Activated gamma-delta T cell treated with Interleukin-2 at 50 U/mL for 16 hours (primary cell): ENCODE measurements around the gene ADAMTSL3.

Source experiments
- DNase-seq: peaks from one replicate; pipeline ENCODE4 v3.0.0-alpha.2; 2020

ADAMTSL3 gene, protein sequence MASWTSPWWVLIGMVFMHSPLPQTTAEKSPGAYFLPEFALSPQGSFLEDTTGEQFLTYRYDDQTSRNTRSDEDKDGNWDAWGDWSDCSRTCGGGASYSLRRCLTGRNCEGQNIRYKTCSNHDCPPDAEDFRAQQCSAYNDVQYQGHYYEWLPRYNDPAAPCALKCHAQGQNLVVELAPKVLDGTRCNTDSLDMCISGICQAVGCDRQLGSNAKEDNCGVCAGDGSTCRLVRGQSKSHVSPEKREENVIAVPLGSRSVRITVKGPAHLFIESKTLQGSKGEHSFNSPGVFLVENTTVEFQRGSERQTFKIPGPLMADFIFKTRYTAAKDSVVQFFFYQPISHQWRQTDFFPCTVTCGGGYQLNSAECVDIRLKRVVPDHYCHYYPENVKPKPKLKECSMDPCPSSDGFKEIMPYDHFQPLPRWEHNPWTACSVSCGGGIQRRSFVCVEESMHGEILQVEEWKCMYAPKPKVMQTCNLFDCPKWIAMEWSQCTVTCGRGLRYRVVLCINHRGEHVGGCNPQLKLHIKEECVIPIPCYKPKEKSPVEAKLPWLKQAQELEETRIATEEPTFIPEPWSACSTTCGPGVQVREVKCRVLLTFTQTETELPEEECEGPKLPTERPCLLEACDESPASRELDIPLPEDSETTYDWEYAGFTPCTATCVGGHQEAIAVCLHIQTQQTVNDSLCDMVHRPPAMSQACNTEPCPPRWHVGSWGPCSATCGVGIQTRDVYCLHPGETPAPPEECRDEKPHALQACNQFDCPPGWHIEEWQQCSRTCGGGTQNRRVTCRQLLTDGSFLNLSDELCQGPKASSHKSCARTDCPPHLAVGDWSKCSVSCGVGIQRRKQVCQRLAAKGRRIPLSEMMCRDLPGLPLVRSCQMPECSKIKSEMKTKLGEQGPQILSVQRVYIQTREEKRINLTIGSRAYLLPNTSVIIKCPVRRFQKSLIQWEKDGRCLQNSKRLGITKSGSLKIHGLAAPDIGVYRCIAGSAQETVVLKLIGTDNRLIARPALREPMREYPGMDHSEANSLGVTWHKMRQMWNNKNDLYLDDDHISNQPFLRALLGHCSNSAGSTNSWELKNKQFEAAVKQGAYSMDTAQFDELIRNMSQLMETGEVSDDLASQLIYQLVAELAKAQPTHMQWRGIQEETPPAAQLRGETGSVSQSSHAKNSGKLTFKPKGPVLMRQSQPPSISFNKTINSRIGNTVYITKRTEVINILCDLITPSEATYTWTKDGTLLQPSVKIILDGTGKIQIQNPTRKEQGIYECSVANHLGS (N-terminal part only)

DNA sequence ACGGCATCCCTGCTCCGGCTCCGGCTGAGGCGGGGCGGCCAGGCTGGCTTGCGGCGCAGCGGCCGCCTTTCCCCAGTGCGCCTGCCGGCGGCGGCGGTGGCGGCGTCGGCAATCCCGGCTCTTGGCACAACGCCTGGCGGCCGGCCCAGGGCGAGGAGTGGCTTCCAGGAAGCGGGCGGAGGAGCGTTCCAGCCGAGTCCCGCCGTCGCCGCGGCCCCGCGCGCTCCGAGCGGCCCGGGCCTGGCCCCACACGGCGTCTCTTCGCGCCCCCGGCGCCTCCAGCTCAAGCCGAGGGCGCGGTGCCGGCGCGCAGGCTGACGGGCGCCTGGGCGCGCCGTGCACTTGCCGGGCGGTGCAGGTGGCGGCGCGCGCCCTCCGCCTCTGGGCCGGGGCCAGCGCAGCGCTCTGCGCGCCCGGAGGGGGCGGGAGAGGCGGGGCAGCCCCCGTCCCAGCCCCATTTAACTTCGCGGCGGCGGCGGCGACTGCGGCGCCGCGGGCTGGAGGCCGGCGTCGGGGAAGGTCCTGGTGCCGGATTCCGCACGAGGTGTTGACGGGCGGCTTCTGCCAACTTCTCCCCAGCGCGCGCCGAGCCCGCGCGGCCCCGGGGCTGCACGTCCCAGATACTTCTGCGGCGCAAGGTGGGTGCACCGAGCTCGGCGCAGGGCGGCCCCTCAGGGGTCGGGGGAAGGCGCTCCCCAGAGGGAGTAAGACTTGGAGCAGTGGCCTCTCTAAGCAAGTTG, at the start of gene ADAMTSL3:
Gene ADAMTSL3, plus strand, starts transcription at position 485 of the 740 bp plus-strand sequence. CDS start 1,639 bp downstream, outside the sequence.
- DNase-seq: no peak

DNA sequence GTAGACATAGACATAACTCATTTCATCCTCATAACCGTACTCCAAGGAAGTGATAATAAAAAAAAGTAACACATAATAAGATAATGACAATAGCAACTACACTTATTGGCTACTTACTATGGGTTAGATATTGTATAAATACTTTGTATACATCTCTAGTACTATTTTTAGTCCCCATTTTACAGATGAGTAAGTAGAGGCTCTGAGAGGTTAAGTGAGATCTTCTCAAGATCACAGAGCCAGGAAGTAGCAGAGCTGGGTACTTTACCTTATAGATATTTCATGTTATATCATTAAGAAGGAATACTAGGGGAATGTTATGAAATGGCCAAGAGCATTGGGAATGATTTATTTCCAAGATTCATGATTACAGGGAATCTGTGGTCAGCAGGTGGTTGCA, 49.4 kb upstream of the ADAMTSL3 start:
- DNase-seq: no peak

DNA sequence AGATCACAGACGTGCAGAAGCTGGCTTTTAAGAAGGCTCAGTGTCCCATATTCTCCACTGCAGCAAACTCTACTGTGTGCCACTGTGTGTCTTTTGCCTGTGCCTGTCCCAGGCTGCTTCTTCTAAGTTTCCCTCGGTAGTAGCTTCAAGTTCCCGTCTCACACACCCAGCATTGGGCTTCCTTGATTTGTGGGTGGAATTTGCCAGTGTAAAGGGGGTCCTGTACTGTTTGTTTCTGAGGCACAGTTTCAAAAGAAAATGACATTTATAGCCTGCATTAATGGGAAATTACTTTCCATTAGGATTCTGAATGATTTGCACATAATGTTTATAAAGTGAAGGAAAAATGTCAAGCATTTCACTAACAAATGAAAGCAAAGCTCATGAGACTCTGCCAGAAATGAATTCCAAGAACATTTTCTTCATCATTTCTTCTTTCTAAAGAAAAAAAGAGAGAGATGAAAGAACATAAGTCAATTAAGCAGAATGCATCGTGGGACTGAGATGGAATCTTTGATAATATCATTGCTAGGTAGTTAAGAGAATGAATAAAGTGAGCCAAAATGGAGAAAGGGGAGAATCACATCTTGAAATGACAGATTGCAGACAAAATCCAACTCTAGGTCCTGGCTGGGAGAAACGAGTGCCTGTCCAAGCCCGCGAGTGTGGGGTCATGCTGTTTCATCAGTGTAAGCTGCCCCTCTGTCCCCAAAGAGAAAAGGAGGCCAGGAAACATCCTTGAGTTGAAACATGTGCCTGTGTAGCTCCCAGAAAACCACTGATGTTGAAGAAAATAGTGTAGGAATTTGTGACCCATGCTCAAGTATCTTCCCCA, 48.6 kb upstream of the ADAMTSL3 start:
- no peak for DNase-seq

DNA sequence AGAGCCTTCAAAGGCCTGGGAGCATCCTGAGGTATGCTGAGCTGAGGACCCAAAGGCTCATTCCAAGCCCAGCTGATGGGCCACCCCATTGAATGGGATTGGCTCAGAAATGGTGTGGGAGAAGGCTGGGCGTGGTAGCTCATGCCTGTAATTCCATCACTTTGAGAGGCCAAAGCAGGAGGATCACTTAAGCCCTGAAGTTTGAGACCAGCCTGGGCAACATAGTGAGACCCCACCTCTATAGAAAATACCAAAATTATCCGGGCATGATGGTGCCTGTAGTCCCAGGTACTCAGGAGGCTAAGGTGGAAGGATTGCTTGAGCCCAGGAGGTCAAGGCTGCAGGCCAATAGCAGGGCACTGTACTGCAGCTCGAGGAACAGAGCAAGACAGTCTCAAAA, 43.8 kb upstream of the ADAMTSL3 start:
- no peak for DNase-seq

DNA sequence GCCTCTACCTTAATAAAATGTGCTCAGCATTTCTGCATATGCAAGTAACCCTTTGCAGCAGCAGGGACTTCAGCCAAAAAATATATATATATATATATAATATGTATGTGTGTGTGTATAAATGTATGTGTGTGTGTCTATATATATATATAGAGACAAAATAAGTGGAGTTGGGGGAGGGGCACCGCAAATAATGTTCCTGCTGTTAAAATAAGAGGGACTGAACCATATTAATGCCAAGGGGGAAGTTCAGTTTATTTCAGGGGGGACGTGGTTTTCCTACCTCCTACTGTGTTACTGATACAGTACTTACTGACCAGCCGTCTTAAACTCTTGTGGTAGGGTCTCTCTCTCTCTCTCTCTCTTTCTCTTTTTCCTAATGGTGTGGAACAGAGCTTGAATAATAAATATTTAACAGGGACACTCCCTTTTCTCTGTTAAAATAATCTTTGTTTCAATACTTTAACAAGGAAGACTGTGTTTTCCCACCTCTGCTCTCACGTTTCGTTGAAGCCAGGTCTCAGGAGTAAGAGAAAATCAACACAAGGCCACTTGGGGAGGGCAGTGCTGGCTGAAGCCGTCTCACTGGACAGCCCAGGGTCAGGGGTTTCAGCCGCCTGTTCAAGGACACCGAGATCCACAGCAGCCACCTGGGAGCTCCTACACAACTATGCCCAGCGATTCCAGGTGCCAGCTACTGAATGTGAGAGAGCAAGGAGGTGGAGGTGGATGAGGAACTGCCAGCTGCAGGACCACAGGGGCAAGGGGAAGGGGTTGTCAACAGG, 42.8 kb upstream of the ADAMTSL3 start:
- no peak for DNase-seq

DNA sequence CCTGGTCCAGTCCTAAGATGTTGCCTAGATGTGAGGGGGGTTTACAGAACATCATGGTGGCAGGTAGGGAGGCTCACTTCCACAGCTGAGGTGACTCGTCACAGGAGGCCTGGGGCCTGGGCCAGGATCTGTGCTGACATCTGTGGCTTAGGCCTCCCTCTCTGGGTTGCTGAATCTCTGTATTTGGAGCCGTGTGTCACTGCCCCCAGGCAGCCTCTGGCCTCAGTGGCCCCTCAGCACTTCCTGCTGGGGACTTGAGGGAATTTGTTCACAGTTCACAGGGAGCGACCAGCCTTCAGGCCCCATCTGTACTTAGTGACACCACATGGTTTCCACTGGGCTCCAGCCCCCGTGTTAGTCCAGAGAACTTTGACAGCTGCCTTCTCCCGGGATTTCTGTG, 41.7 kb upstream of the ADAMTSL3 start:
- no peak for DNase-seq

DNA sequence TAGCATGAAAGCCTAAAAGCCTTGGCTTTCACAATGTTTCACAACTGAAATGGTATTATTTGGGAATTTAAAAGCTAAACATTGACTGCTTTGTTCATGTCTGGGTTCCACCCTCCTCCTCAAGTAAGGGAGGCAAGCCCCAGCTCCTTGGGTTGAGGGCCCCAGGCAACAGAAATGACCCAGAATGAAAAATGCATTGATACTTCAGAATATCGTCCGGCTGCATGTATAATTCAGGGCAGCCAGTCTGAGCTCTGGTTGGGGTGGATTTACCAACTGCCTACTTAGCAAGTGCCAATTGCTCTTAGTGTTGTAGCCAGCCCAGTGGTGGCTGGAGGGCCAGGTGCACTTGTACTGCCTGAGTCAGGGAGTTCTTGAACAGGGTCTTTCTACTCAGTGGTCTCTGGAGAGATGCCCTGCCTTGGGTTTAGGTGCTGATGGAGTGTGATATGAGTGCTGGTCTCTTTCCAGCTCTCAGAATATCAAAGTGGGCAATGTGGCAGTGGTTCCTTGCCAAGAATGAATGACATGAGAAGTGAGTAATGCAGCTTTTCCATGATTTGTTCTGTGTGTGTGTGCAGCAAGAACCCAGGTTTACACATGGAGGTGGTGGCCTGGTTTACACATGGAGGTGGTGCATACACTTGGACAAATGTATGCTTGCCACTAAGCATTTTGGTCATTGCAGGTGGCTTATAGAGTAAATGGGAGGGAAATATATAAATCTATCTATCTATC, 40.9 kb upstream of the ADAMTSL3 start:
- DNase-seq: no peak

DNA sequence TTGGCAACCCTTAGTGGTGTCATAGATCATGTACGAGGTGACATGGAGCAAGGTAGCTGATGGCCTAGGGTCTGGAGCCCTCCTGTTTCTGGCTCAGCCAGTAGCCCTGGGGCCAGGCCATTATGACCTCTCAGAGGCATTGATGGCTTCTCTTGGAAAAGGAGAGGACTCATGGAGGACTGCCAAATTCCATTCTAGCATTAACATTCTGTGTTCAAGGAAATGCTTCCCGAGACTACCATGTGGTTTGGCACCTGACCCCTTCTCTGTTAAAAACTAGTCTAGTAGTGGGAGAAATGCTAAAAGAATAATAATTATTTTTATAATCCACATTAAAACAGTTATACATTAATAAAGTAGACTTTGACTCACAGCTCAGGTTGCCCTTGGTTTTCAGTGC, 40.2 kb upstream of the ADAMTSL3 start:
- DNase-seq: no peak

DNA sequence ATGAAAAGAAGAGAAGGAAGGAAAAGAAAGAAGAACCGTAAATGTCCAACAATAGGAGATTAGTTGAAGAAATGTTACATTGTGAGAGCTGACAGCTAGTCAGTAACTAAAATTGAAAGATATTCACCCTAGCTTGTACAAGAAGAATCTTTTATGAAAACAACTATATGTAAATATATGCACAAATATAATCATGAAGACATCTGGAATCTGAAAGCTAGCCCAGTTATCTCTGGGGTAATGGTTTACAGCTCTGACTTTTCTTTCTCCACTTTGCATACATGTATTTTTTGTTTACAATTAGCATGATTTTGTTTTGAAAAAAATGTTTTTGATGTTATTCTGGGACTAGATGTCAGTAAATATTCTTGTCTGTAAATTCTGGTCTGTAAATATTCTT, 37.1 kb upstream of the ADAMTSL3 start:
- DNase-seq: no peak

DNA sequence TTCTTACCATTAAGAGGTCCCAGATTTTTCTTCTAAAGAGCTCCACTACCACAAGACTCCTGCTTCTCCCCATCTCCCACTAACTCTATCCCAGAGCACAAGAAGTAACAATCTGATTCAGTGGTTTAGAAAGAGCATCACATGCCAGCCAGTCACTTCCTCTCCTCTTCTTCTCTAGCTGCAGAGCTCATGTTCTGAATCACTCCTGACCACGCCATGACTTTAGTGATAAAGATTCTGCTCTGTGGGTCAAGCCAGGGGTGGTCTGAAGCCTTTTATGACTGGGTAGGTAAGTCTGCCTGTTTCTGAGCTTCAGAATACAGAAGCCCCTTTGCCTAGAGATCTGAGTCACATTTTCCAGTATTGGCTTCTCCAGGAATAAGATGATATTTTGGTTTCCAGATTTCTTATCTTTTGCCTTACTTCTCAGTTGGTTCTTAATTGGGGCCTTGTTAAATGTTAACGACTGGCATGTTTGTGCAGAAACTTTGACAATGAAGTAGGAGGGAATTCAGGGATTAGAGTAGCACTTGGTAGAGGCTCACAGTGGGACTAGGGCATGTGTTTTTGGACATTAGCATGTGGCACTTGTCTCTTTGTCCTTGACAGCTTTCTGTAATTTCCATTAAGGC, 27.6 kb upstream of the ADAMTSL3 start:
- DNase-seq: no peak

DNA sequence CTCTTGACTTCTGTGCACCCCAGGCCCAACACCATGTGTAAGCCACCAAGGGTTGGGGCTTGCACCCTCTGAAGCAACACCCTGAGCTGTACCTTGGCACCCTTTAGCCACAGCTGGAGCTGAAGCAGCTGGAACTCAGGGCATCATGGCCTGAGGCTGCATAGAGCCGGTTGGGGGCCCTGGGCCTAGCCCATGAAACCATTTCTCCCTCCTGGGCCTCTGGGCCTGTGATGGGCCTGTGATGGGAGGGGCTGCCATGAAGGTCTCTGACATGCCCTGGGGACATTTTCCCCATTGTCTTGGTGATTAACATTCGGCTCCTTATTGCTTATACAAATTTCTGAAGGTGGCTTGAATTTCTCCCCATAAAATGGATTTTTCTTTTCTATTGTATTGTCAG, 22.4 kb upstream of the ADAMTSL3 start:
- DNase-seq: no peak

DNA sequence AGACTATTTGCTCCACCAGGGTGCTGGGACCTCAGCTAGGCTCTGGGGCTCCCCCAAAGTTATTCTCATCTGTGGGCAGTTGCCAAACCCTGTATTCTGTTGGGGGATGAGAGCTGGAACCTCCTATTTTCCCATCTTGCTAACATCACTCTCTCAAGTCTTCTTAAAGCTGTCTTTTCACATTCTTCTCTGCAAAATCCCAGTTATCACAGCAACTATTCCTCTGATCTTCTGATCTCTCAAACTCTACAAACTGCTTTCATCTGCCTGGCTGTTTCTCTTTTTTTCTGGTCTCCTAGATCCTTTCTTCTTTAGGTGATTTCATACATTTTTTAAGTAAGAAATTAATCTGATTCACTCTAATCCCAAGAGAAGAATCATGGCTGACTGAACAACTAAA, 10.7 kb upstream of the ADAMTSL3 start:
- DNase-seq: no peak

DNA sequence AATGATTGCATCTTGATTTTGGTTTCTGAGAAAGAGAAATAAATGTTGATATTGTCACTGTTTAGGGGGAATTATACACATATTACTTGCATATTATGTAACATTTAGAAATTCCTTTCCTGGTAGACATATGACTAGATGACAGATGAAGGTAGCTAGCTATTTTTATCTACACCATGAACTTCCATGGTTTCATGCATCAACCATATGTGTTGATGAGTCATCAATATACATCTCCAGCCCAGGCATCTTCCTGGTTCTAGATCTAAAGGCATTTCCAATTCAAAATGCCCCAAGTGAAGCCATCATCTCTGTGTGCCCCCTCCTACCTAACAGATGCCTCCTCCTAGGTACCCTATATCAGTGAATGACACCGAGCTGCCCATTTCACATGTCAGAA, 9.5 kb upstream of the ADAMTSL3 start:
- no peak for DNase-seq

DNA sequence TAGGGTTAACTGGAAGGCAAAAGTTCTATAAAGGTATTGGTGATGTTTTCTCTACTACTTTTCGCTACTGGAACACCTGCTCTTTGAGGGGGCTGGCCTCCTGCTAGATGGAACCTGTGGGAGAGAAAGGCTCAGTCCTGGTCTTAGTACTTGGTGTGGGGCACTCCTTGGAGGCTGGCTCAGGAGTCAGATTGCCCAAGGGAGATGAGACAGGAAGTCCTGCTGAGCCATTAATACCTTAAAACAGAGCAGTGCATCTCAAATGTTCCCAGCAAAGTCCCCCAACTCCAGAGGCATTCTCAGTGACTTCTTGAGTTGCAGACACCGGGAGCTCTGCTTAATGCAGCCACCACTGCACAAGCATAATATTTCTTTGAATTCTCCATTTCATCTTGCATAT, 3.1 kb upstream of the ADAMTSL3 start:
- no peak for DNase-seq

DNA sequence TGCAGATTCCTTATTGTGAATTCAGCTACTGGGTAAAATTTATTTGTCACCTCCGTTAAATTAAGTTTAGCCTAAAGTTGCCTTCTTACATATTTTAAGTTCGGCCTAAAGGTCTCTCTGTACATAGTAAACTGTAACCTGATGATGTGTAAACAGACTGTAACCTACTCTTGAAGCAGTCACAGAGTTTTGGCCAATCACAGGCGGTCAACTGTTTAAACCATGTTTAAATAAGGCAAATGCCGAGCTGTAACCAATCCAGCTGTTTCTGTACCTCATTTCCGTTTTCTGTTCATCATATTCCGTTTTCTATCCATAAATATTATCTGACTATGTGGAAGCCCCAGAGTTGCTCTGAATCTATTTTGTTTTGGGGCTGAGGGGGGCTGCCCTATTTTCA, 2.4 kb upstream of the ADAMTSL3 start:
- DNase-seq: no peak

DNA sequence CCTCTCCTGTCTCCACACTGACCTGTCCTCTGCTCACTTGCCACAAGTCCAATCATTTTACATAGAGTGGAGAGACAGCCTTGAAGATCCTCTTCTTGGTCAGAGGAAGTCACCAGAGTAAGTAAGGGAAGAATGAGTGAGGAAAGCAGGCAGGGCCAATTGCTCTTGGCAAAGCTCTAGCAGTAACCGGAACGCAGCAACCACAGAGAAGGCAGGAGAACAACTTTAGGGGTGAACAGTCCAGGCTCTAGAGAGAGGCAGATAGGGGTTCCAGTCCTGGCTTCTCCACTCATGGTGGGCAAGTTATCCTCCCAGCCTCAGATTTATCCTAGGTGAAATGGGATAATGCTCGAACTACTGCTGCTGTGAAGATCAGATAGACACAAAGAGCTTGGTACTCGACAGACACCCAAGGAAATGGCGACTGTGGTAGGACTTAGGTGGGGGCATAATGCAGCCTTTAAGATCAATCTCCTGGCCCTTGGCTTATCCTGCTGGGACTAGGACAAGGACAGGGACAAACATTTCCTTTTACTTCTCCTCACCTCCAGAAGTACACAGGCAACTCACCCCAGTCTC, 1.2 kb upstream of the ADAMTSL3 start:
- DNase-seq: no peak

DNA sequence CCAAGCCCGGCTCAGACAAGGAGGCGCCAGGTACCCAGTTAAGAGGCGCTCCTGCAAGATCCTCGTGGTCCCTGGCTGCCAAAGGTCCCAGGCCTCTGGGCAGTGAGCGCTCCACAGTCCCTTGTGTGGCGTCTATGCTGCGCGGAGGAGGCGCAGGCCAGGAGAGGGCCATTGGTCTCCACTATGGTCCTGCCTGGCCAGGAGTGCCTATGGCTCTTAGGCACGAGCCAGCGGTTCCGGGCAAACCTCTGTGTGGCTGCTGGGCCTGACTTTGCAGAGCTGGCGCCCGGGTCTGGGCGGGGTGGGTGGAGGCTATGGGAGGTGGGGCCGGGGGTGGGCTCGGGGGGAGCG, 660 bp upstream of the ADAMTSL3 start:
- DNase-seq: no peak

DNA sequence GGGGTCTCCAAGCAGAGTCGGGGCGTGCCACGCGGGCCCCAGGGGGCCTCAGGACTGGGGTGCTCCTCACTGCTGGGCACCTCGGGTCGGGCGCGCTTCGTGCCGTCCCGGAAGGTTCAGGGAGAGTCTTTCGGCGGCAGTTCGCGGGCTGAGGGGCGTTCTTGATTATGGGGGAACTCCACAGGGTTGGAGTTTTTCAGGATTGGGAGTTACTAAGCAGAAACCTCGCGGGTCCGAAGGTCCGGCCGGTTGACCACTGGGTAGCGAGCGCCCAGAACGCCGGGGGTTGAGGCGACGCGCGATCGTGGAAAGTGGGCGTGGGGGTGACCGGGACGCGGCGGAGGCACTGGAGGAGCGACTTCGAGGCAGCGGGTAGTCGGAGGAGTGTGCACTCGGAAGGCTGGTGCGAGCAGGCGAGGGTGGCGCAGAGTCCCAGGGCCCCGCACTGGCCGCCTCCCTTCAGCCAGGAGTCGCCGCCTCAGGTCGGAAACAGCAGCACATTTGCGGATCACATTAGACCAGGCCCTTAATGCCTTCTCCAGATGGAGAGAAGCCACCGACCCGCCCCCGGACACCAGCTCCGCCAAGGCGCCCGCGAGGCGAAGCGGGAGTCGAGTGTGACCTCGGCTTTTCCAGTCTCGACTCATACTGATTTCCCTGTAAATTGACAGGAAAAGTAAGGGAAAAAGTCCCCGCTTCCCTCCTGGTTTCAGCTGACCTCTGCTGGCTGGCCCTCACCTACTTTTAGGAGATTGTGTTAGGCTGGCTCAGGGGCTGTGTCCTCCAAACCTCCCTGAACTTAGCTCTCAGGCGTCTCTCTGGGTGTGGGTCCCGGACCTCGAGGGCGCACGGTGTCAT, 685 bp downstream of the ADAMTSL3 start:
- no peak for DNase-seq
